HG03354 (cell line): ENCODE results near the gene BOD1.
"Not testable (repeated sequence)": the region's sequence is repeated elsewhere in the genome, so short reads cannot be mapped to it uniquely, and the experiment has no call there.

Experiments
- ATAC-seq: cut with Tn5 transposase; IDR thresholded peaks from one replicate; pipeline ENCODE4 v1.9.1; 2021; ENCODE audit warnings: mild to moderate bottlenecking; ENCODE audit not compliant: unreplicated experiment, poor library complexity, severe bottlenecking

The BOD1 gene

DNA sequence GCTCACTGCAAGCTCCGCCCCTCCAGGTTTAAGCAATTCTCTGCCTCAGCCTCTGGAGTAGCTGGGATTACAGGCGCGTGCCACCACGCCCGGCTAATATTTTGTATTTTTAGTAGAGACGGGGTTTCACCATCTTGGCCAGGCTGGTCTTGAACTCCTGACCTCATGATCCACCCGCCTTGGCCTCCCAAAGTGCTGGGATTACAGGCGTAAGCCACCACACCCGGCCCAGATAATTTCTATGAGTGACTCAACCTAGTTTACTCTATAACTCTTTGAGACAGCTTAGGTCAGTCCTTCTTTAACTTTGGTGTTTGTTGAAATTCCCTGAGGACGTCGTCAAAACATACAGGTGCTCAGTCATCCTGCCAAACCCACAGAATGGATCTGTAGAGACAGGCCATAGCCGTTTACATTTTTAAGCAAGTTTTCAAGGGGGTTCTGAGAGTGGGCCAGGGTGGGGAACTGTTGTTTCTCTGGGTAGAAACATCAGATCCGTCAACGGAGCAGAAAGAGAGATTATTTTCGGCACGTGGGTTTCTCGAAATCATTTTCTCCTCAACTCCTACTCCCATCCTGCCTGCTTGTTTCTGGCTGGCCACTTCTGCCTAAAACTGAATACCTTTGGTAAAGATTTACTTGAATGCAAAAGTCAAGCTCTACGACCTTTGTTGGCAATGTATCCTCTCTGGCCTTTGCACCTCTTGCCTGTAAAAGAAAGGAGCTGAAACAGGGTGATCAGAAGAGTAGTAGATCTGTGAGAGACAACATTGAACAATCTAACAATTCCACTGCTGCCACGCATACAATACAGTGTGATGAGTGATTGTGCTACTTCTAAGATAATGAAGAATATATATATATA, 6.0 kb upstream of the BOD1 start:
- no peak for ATAC-seq

DNA sequence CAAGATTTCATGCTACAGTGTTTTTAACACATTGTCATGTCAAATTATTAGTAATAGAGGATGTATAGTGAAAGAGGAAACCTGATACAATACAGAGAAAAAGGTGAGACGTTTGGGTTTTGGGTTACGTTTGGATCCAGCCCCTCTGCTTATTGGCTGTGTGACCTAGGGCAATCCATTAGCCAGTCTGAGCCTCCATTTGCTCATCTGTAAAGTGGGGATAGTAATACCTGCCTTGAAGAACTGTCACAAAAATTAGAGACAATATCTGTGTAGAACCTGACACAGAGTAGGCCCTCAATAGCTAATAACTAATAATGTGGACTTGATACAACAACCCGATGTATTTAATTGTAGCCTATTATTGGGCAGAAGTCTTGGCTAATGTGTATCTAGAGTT, 4.3 kb upstream of the BOD1 start:
- ATAC-seq, result no peak

DNA sequence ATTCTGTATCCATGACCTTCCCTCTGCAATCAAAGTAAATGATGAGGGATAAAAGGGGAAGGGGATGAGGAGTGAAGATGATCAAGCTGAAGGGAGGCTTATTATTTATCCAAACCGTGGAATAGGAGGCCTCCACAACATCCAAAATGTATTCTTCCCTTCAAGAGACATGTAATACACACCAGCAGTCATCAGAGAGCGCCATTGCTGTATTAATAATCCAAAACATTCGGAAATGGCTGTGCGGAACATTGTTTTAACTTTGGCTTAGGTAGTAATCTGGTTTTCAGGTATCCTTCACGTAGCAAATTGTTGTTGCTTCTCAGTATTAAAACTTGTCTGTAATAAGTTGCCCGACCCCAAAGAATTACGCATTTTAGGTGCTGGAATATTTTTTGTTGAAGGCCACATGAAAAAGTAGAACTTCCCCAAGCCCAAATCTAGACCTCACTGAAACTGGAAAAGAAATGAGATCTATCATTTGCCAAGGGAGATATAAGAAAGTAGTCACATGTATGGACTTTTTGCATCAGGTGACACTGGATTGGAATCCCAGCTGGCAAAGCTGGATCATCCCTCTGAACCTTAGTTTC, 2.6 kb upstream of the BOD1 start:
- ATAC-seq, result no peak

DNA sequence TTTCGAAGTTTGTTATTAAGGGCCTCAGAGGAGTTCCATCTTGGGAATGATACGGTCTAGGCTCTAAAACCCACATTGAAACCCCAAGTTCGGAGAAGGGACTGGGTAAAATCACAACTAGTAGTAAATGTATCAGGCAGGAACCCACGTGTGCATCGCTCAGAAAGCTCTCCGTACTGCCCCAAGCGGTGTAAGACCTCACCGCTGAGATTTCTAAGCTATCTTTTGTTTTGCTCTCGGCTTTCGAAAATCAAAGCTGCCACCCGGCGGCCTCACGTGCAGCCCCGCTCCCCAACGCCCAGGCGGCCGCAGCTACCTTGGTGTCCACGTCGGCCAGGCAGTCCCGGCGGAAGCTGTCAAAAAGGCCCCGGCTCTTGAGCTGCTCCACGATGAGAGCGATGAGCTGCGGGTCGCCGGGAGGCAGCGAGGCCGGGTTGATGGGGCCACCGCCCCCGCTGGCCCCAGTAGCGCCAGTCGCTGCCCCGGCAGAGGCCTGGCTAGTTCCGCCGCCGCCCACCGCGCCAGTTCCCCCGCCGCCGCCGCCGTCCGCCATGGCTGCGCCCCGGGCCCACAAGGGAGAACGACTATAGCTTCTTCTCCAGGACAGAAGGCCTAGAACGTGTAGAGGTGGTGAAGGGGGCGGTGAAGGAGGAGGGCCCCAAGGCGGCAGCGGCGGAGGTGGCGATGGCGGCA, 420 bp downstream of the BOD1 start:
- peak; percentile 70 for ATAC-seq

DNA sequence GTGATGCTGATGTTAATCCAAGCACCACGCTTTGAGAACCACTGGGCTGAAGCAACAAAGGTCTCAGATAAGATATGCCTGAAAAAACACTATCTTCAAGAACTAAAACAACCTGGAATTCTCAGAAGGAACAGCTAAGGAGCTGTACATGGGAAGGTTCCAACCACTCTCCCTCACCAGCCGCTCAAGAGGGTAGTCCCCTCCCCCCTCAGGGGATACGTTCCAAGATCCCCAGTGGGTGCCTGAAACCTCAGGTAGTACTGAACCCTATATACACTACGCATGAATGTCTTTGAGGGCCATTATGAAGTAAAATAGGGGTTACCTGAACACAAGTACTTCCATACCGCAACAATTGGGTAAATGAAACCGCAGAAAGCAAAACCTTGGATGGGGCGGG, 1.9 kb downstream of the BOD1 start:
- no peak for ATAC-seq

DNA sequence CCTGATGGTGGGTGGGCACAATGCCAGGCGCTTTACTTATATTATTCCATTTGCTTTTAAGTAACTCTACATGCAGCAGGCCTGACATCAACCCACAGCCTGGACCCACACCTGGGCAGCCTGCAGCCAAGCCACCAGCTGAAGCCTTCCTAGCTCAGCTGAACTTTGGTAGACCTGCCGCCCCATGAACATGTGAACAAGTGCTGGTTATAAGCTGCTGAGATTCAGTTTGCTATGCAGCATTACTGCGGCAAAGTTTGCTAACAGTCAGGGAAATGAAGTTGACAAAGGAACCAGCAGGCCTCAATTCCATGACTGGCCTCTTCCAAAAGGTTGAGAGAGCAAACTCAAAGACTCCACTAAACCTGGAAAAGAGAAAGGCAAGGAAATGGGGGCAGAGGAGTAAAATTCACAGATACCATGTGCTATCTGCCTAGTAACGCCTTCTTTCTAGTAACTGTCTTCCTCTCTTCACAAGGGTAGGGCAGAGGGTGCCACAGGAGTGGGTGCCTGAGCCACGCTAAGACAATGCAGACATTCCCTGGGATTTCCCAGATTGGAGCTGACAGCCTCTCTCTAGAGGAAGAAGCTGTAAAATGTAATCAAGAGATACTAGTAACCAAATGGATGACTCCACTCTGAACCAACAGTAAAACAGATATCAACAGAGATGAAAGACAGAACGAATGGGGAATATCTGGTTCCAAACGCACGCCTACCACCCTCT, 2.9 kb downstream of the BOD1 start:
- ATAC-seq, result no peak

DNA sequence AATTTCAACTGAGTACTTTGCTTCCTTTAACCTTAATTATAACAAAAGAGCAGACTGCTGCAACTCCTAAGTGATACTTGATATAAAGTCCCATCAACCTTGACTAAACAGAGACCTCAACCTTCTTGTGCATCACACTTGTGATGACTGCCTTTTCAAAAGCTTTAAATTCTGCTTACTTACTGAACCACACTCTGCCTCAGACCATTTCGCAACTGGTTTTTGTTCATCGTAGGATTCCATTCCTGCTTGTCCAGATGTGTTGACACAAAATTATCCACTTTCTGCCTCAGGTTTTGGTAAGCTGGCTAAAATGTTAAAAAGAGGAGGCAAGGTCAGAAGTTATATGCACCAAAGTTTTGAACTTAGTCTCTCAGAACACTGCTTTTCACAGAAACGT, 3.5 kb downstream of the BOD1 start:
- ATAC-seq, result no peak

DNA sequence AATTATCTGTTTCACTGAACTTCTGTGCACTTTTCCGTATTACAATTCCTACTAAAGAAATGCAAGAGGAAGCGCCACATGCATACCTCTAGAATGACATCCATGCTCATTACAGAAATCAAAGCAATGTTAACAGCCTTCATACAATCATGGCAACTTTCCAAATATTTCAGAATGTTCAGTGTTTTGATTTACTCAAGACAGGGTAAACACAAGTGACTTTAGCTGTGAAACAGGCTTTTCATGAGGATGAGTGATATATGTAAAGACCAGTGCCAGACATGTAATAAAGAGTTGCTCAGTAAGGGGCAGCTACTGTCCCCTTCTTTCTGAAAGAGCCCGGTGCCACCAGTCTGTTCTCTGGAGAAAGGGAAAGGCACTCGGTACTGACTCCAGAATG, 4.7 kb downstream of the BOD1 start:
- no peak for ATAC-seq

DNA sequence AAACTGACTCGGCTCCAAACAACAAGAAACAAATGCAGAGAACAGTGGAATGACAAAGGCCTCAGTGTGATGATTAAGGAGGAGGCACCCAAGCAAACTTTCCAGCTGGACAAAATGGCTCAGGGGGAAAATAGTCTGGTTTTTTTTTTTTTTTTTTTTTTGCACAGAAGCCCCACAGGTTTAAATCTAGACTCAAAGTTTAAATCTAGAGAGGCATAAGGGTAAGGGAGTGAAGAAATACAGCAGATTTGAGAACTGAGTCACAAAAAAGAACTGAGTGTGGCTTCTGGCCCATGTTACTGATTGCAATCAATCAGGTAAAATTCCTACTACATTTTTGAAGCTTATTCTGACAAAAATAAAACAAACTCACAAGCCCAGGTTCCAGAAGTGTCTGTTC, 12.3 kb downstream of the BOD1 start:
- no peak for ATAC-seq

DNA sequence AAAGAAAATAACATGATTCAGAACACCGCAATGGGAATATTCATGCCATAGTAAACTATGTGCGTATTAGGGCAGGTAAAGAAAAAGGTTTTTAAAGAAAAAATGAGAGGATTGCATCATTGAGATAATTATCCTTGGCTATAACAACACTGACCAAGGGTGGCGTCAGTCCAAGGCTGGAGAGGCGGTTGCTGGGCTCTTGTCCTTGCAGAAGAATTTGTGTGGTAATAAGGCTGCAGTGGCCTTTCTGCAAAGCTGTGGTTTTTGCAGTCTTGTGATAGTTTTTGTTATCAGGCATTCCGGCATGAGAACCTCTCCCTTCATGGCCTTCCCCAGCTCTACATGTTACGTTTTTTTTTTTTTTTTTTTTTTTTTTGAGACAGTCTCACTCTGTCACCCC, 14.0 kb downstream of the BOD1 start:
- no peak for ATAC-seq

DNA sequence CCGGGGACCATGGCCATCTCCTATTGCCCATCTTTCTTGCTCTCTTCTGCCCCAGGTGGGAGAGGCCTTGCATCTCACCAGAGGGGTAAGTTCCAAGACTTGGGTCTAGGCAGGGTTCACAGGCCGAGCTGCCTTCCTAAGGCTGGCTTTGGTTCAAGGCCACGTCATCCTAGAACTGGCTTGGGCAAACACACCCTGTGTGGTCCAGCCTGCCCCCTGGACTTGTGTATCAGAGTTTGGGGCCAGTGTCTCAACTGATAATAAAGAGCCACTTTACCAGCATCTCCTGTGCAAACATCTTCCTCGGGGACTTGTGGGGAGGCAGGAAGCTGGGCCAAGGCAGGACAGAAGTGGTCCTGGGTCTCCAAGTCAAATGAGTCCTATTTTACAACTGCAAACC, 17.8 kb downstream of the BOD1 start:
- ATAC-seq, result no peak

DNA sequence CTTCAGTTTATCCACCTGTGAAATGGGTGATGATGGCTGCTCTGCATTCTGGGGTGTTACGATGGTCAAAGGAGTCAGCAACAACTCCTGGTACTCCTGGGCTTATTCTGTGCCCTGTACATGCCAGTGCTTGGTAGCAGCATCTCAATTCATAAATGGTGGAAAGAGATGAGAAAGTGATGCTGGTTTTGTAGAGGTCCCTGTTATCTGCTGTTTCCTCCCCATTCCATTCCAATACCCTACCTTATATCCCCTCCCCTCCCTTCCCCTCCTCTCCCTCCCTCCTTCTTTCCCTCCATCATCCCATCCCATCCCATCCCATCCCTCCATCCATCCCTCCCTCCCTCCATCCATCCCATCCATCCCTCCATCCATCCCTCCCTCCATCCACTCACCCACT, 19.1 kb downstream of the BOD1 start:
- no peak for ATAC-seq

DNA sequence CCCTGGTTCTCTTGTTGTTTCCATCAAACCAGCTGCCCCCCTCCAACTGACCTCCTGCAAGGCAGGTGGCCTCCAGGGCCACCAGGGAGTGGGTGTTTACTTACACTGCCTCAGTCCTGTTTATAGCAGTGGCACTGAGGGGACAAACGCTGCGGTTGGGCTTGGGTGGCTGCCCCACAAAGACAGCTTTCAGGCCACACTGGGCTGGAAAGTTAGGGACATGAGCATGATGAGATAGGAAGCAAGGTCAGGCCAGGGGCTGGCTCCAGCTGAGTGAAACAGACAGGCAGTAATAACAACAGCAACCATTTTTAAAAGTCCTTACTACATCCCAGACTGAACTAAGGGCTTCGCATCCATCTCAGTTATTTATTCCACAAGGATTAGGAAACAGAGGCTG, 20.6 kb downstream of the BOD1 start:
- no peak for ATAC-seq

DNA sequence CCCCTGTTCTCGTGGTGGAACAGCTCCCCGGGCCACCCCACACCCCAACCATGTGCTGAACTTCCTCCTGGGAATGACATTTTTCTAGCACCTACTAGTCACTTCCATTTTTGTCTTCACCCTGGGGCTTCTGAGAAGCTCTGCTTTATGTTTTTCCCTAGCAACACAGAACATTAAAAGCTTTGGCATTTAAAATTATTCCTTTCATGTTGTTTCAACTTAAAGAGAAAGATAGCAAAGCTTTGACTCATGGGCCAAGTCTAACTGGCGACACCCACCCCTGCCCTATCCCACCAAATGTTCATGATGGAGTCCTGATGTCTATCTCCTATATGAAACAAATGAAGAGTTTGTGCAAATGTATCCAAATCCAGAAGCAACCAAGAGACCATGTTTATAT, 22.4 kb downstream of the BOD1 start:
- no peak for ATAC-seq

DNA sequence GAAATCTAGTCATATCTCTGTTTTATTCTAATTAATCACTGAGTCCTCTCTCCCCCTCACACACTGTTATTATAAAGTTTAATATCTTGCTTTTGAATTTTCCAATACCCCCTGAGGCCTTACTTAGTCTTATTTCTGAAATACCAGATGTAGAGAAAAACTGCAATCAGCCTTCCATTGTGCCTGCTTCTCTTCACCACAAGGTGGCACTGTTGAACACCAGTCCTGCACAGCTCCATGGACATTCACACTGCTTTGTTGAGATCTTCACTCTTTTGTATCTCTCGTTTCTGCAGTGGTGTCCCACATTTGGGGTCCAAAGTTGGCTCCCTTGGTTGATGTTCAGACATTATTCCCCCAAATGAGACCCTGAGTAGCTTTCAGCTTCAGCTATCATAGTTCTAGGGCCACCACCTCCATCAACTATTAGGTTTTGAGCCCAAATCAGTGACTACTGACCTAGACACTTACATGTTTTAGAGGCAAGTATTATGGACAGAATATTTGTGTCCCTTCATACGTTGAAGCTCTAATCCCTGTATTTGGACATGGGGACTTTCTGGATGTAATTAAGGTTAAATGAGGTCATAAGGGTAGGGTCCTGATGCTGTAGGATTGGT, 24.3 kb downstream of the BOD1 start:
- no peak for ATAC-seq

DNA sequence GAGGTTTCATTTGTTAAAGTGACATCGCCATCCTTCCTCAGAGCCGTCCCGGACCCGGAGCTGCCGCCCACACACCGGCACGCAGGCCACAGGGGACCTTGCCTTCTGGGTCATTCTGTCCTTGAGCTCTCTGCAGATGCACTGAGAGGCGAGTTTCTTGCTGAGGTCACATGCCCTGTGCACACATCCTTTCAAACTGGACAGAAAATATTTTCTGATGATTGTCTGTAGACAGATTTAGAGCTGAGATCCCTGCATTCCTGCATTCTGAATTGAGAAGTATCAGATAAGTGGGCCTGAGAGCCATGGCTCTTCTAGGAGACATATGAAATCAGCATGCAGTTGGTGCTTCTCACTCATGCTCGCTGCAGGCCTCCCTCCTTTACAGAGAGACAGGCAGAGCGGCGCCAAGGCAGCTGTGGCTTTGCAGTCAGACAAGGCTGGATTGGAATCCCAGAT, 25.4 kb downstream of the BOD1 start:
- ATAC-seq, result no peak

DNA sequence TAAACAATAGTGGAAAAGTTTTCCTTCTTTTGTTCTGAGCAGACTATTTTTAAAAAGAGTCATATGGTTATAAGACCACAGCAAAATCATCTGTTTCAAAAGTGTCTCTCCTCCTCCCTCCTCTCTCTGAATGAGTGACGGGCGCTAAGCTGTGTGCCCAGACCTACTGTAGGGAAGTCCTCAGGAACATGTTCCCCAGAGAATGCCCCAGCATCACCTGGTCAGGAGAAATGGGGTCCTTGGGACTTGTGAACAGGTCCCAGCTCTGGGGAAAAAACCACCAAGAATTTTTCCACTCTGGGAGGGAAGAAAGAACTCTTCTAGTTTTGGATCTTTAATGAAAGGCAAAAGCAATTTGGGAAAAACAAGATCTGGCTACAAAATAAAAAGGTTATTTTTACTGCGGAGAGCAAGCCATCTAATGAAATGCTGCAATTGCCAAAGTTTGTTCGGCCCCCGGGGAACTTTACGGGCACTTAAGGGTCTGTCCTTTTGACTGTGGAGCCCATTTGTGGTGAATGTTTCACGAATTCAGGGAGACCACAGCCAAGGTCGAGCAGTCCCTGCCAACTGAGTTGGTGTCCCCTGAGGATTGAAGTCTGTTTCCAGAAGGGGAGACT, 25.9 kb downstream of the BOD1 start:
- no peak for ATAC-seq

DNA sequence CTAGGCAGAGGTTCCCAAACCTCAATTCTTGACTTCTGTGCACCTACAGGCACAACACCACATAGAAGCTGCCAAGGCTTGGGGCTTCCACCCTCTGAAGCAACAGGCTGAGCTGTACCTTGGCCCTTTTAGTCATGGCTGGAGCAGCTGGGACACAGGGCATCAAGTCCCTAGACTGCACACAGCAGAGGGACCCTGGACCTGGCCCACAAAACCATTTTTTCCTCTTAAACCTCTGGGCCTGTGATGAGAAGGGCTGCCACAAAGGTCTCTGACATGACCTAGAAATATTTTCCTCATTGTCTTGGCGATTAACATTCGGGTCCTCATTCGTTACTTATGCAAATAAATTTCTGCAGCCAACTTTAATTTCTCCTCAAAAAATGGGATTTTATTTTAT, 30.3 kb downstream of the BOD1 start:
- ATAC-seq, result not testable (repeated sequence)

DNA sequence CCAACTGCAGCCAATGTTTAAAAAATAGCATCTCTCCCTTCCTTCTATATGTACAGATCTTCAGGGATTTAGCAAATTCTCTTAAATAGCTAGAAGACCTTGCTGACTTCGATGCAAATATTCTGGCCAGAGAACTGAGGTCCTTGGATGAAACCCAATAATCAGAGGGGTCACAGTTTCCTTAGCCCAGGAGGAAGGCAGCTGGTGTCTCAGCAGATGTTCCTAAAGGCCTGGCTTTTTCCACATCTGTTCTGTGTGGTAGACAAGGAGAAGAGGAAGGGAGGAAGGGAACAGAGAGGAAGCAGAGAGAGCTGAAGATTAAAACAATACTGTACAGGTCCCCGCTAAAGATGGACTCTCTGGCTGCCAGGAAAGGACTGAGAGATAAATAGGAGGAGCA, 33.1 kb downstream of the BOD1 start:
- no peak for ATAC-seq
